GM23338 (cell line): Measurements from ENCODE around the gene RSPH3. TPM values are rescaled to one million over a fixed set of nuclear protein-coding genes. Genes with fewer than 3 reads are reported as not detected.

ENCODE experiments used
- ATAC-seq: fragments of 200-7000 bp; cut with Tn5 transposase; 3 replicates; pipeline ENCODE4 v1.9.1; 2020
- DNase-seq: peaks from one replicate; pipeline ENCODE4 v3.0.0-alpha.2; 2015; ENCODE audit warnings: low spot score
- H2AFZ ChIP-seq: fragments of 200-600 bp; sonication (generic); 2 replicates; pipeline ENCODE4 v1.8.0; 2016; ENCODE audit warnings: antibody characterized with exemption, mild to moderate bottlenecking, moderate library complexity
- H3F3A ChIP-seq: fragments of 200-600 bp; sonication (generic); replicated peaks from 2 replicates; pipeline ENCODE4 v1.8.0; 2017; ENCODE audit warnings: antibody characterized with exemption, mixed run types, low read depth
- H3K27ac ChIP-seq: fragments of 200-600 bp; sonication (generic); 2 replicates; pipeline ENCODE4 v1.6.1; 2016; ENCODE audit warnings: low read depth
- H3K27me3 ChIP-seq: fragments of 200-600 bp; sonication (generic); 2 replicates; pipeline ENCODE4 v1.8.0; 2016; ENCODE audit warnings: mild to moderate bottlenecking, mixed run types, moderate library complexity; ENCODE audit not compliant: insufficient read depth
- H3K36me3 ChIP-seq: fragments of 200-600 bp; sonication (generic); 2 replicates; pipeline ENCODE4 v1.8.0; 2016; ENCODE audit warnings: mild to moderate bottlenecking; ENCODE audit not compliant: insufficient read depth
- H3K4me1 ChIP-seq: fragments of 200-600 bp; sonication (generic); 2 replicates; pipeline ENCODE4 v1.8.0; 2016; ENCODE audit warnings: mild to moderate bottlenecking, moderate library complexity; ENCODE audit not compliant: insufficient read depth
- H3K4me2 ChIP-seq: fragments of 200-600 bp; sonication (generic); 2 replicates; pipeline ENCODE4 v1.7.1; 2017; ENCODE audit warnings: mixed run types
- H3K4me3 ChIP-seq: fragments of 200-600 bp; sonication (generic); 2 replicates; pipeline ENCODE4 v1.6.1; 2016; ENCODE audit warnings: mixed run types
- H3K79me2 ChIP-seq: fragments of 200-600 bp; sonication (generic); replicated peaks from 2 replicates; pipeline ENCODE4 v1.8.0; 2017; ENCODE audit warnings: mild to moderate bottlenecking; ENCODE audit not compliant: insufficient read depth
- H3K9me2 ChIP-seq: fragments of 200-600 bp; sonication (generic); 2 replicates; pipeline ENCODE4 v1.8.0; 2017; ENCODE audit not compliant: insufficient read depth
- H4K20me1 ChIP-seq: fragments of 200-600 bp; sonication (generic); replicated peaks from 2 replicates; pipeline ENCODE4 v1.8.0; 2017; ENCODE audit warnings: mild to moderate bottlenecking; ENCODE audit not compliant: insufficient read depth
- H3K27ac Mint-ChIP-seq: 2 replicates; pipeline ENCODE4 v1.8.0; 2020; ENCODE audit warnings: inconsistent platforms, mild to moderate bottlenecking, moderate library complexity, mixed read lengths
- H3K27me3 Mint-ChIP-seq: 3 replicates; pipeline ENCODE4 v1.8.0; 2022; ENCODE audit warnings: low read depth, mild to moderate bottlenecking, moderate library complexity, mixed read lengths, inconsistent platforms; ENCODE audit not compliant: insufficient read depth, poor library complexity
- H3K36me3 Mint-ChIP-seq: 3 replicates; pipeline ENCODE4 v1.8.0; 2021; ENCODE audit warnings: low read depth, mild to moderate bottlenecking, inconsistent platforms, moderate library complexity, mixed read lengths
- H3K4me1 Mint-ChIP-seq: 3 replicates; pipeline ENCODE4 v1.8.0; 2020; ENCODE audit warnings: mild to moderate bottlenecking, inconsistent platforms, mixed read lengths
- H3K4me3 Mint-ChIP-seq: 3 replicates; pipeline ENCODE4 v1.8.0; 2021; ENCODE audit warnings: moderate library complexity, mild to moderate bottlenecking, inconsistent platforms, mixed read lengths
- H3K9me3 Mint-ChIP-seq: 3 replicates; pipeline ENCODE4 v1.8.0; 2020; ENCODE audit warnings: moderate library complexity, mild to moderate bottlenecking, inconsistent platforms, mixed read lengths
- CREB1 ChIP-seq: fragments of 250-450 bp; sonication (Bioruptor Pico); IDR thresholded peaks from 2 replicates; pipeline ENCODE4 v1.5.0; 2020; ENCODE audit warnings: low read depth, mild to moderate bottlenecking, moderate library complexity
- CTCF ChIP-seq, 2 experiments: fragments of 200-600 bp in 1 of 2; sonication (generic) in 1 of 2; conservative IDR thresholded peaks; 2 replicates each; pipeline versions ENCODE4 v1.5.1 to v1.6.1; 2016 to 2017; ENCODE audit warnings: antibody characterized with exemption in 2 of 2, low read depth in 2 of 2, mild to moderate bottlenecking in 2 of 2, moderate library complexity in 1 of 2
- ETS1 ChIP-seq: IDR thresholded peaks from 2 replicates; pipeline ENCODE4 v1.6.1; 2016; ENCODE audit warnings: antibody characterized with exemption
- EZH2 ChIP-seq: fragments of 200-600 bp; sonication (generic); IDR thresholded peaks from one replicate; pipeline ENCODE4 v1.8.0; 2017; ENCODE audit warnings: antibody characterized with exemption, mild to moderate bottlenecking, low read depth; ENCODE audit not compliant: unreplicated experiment
- EZH2phosphoT487 ChIP-seq: fragments of 200-600 bp; sonication (generic); IDR thresholded peaks from one replicate; pipeline ENCODE4 v1.8.1; 2018; ENCODE audit warnings: antibody characterized with exemption; ENCODE audit not compliant: unreplicated experiment
- JUNB ChIP-seq: IDR thresholded peaks from one replicate; pipeline ENCODE4 v1.6.1; 2016; ENCODE audit warnings: antibody characterized with exemption; ENCODE audit not compliant: unreplicated experiment
- NANOG ChIP-seq: IDR thresholded peaks from 2 replicates; pipeline ENCODE4 v1.6.1; 2016; ENCODE audit warnings: antibody characterized with exemption, borderline replicate concordance
- POLR2AphosphoS5 ChIP-seq: IDR thresholded peaks from 2 replicates; pipeline ENCODE4 v1.6.1; 2016; ENCODE audit warnings: antibody characterized with exemption, low read depth
- REST ChIP-seq: IDR thresholded peaks from one replicate; pipeline ENCODE4 v1.6.1; 2018; ENCODE audit warnings: antibody characterized with exemption; ENCODE audit not compliant: unreplicated experiment
- STAT1 ChIP-seq: IDR thresholded peaks from one replicate; pipeline ENCODE4 v1.6.1; 2016; ENCODE audit warnings: antibody characterized with exemption; ENCODE audit not compliant: unreplicated experiment
- ZNF114 ChIP-seq: fragments of 250-450 bp; sonication (Bioruptor Pico); IDR thresholded peaks from 2 replicates; pipeline ENCODE4 v1.5.0; 2020; ENCODE audit warnings: mild to moderate bottlenecking, moderate library complexity
- ZNF331 ChIP-seq: fragments of 250-450 bp; sonication (Bioruptor Pico); IDR thresholded peaks from 2 replicates; pipeline ENCODE4 v1.5.0; 2020; ENCODE audit warnings: low read depth, mild to moderate bottlenecking, moderate library complexity
- ZNF462 ChIP-seq: fragments of 250-450 bp; sonication (Bioruptor Pico); IDR thresholded peaks from 2 replicates; pipeline ENCODE4 v1.5.0; 2020; ENCODE audit warnings: mild to moderate bottlenecking, moderate library complexity
- polyA plus RNA-seq: library from polyadenylated mRNA; unstranded; fragments of >200 nt; fragmentation: Nextera tagmentation; extraction: Ambion mirVana; gene quantifications from 2 replicates; pipeline ENCODE4 v1.2.1, GENCODE V29; 2016
- total RNA-seq: library from RNA; depleted of rRNA; stranded (reverse); fragments of >200 nt; shearing (Covaris generic); gene quantifications from 2 replicates; pipeline ENCODE4 v1.2.3, GENCODE V29; 2014

The RSPH3 gene
- total and polyA plus RNA-seq, 2 experiments from 2014 or later = 1.7 to 3.9 TPM

- H3K36me3 ChIP-seq = no peaks in the 10 kb centered on the region
- H3K27me3 ChIP-seq = no peaks in the 10 kb centered on the region
- no peak overlapping the region for H3K4me3 ChIP-seq
- Mint-ChIP-seq H3K4me3 (no peak overlapping the region), H3K27me3 (no peaks in the 10 kb centered on the region), H3K9me3 (no peaks in the 10 kb centered on the region), H3K36me3 (no peaks in the 10 kb centered on the region), H3K4me1 (no peaks in the 10 kb centered on the region), H3K27ac (no peak overlapping the region)
- no peak for DNase-seq
- no peak for ATAC-seq
- no peaks in the 10 kb centered on the region for H3F3A ChIP-seq
- no peaks in the 10 kb centered on the region for H3K79me2 ChIP-seq
- no peak overlapping the region for H3K4me2 ChIP-seq
- H3K9me2 ChIP-seq = no peaks in the 10 kb centered on the region
- no peak for TF ChIP-seq ZNF114 (CRISPR knock-in tag)
- TF ChIP-seq JUNB = no peak
- TF ChIP-seq CREB1 = no peak
- no peak for TF ChIP-seq STAT1
- no peak for TF ChIP-seq POLR2AphosphoS5
- no peak for TF ChIP-seq ETS1
- TF ChIP-seq EZH2 = no peak
- TF ChIP-seq NANOG = no peak
- no peak for TF ChIP-seq CTCF (conservative IDR thresholded peaks at IDR 0.05; ENCODE audit: low read depth in 2 of 2)
- TF ChIP-seq EZH2phosphoT487 = no peak
- TF ChIP-seq ZNF331 = no peak
- TF ChIP-seq ZNF462 (CRISPR knock-in tag) = no peak
- no peak for TF ChIP-seq REST
- H4K20me1 ChIP-seq = no peaks in the 10 kb centered on the region
- H3K27ac ChIP-seq = no peak overlapping the region
- no peak overlapping the region for H2AFZ ChIP-seq
- H3K4me1 ChIP-seq = no peaks in the 10 kb centered on the region
Measured at GRCh38 chr6:158977382-158977781, 22.6 kb downstream of the RSPH3 start.
